Omental fat pad (tissue), 4 donors: Measurements from ENCODE around the gene FAM89A. TPM values are rescaled to one million over a fixed set of nuclear protein-coding genes. Genes with fewer than 3 reads are reported as not detected.

Source experiments
- ATAC-seq: fragments of 150-250 bp; one replicate; pipeline ENCODE4 v1.9.1; 2016; ENCODE audit warnings: mild to moderate bottlenecking, moderate library complexity; ENCODE audit not compliant: low FRiP score
- DNase-seq: peaks from one replicate; pipeline ENCODE4 v3.0.0-alpha.2; 2019; ENCODE audit warnings: low spot score
- CTCF ChIP-seq, 3 donors: fragments of 450-650 bp; IDR thresholded peaks; one replicate each; pipeline ENCODE4 v1.5.1; 2016 to 2017; ENCODE audit warnings: antibody characterized with exemption in 3 of 3, mild to moderate bottlenecking in 3 of 3, moderate library complexity in 2 of 3
- total RNA-seq, 4 donors: library from RNA; depleted of rRNA; stranded (reverse); fragments of >200 nt; gene quantifications; one replicate each; pipeline ENCODE4 v1.1.0, GENCODE V29; 2016

The FAM89A gene
- total RNA-seq, 4 donors from 2014 or later = 62.6 to 290 (median 145) TPM

DNA sequence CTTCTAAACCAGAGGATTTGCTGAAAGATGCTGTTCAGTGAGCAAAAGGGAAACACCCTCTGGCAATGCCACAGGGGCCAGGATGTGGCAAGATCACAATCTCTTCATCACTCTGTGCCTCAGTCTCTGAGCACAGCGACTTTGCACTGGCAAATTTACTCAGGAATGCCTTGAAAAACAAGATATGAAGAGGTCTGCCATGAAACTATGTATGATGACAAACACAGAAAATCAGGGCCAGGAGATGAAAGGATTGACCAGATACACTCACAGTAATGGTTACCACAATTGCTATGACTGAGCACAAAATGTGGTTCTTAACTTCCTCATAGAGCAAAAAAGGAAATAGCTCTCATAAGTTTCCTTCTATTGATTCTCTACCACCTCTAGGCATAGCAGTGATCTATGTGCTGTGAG is 67.2 kb downstream of the FAM89A start:
- TF ChIP-seq CTCF (IDR thresholded peaks at IDR 0.05) = no peak
- DNase-seq = no peak
- ATAC-seq = no peak

DNA sequence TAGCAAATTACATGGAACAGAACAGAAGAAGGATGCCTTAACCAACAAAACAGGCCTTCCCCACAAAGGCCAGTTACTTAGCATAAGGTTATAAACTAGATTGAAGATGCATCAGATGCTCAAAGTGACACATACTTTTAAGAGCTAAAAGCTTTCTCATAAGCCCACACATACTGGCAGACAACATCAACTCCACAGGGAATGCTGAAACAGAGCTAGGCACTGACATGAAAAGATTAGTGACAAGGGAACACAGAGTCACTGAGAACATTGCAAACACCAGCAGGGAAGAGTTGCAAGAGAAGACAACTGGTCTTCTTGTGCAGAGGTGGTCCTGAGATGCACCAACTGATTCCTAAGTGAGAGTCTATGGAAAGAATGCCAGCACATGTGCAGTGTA is 68.3 kb downstream of the FAM89A start:
- DNase-seq (no peak), ATAC-seq (no peak)
- no peak for TF ChIP-seq CTCF (IDR thresholded peaks at IDR 0.05)

- ATAC-seq = no peak
- no peak for TF ChIP-seq CTCF (IDR thresholded peaks at IDR 0.05)
- DNase-seq = no peak
These were observed 69.6 kb downstream of the FAM89A start for GRCh38 chr1:230970432-230970831.

Other genes with a start within 250 kb of the FAM89A start
- 10 to 100 TPM; 32.8 to 98.4 (median 63.2) TPM for gene C1orf198, start 171.7 kb downstream of the FAM89A start, total RNA-seq
- 10 to 100 TPM in 3 of 4 donors, 1 to 10 TPM in 1; 7.4 to 47.0 (median 14.9) TPM for gene TTC13, start 61.4 kb downstream of the FAM89A start, total RNA-seq
- gene ARV1, start 61.2 kb downstream of the FAM89A start, total RNA-seq = 10 to 100 TPM; 11.6 to 18.3 (median 15.4) TPM
- under 1 TPM in 2 of 4 donors, not detected in 2; 0.06 to 0.32 TPM for gene TRIM67, start 121.8 kb upstream of the FAM89A start, total RNA-seq
- 10 to 100 TPM; 25.9 to 40.8 (median 34.2) TPM for gene GNPAT, start 201.0 kb upstream of the FAM89A start, total RNA-seq